NCI-H2107 (cell line): ENCODE data around the gene MELK.

Experiments used
- DNase-seq: peaks from one replicate; lab custom pipeline; 2025; lab: John Stamatoyannopoulos, UW

Gene MELK

DNA sequence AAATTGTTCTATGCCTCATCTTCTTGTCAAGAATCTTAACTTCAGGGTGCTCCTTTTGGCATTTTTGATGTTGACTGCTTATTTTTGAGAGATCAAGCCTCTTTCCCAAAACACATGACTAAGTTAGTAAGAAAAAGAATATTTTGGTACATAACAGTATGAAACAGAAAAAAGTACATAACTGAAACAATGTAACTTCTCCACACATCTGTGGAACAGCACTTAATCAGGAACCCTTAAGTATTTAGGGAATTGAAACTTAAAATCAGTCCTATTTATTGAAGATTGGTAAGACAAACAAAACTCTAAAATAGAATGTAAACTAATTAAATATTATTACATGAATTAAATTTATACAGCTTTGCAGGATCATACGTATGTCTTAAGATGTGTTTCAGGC is 103.4 kb downstream of the MELK start:
- DNase-seq = no peak

DNA sequence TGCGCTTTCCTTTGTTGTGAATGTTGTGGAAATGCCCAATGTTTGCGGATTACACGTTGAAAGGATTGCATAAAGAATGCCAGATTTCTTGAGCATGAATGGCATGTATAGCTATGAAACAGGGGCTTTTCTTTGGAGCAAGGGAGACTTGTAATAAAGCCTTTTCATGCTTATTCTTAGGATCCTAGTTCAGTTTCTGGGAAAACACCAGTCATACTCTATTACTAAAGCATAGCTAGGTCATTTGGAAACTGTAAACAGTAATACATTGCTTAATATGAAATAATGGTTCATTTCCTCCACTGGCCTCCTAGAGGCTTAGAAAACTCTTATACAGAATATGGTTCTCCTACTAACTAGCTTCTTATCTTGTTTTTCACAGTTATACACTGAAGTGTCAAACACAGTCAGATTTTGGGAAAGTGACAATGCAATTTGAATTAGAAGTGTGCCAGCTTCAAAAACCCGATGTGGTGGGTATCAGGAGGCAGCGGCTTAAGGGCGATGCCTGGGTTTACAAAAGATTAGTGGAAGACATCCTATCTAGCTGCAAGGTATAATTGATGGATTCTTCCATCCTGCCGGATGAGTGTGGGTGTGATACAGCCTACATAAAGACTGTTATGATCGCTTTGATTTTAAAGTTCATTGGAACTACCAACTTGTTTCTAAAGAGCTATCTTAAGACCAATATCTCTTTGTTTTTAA is 104.2 kb downstream of the MELK start:
- no peak for DNase-seq

DNA sequence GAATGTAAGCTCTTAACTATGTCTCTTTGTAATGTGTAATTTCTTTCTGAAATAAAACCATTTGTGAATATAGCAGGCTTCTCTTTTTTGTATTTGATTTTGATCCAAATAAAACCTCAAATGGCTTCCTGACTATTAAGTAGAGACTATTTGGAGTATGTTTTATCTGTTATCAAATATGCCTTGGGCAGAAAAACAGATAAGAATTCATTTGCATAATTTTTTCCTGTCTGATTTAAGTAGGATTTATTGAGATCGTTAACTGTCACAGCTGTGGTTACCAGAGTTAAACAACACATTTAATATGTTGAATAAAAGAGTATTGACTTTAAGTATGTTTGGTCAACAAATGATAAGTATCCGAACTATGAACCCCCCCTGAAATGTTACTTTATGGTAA is 104.9 kb downstream of the MELK start:
- no peak for DNase-seq

DNA sequence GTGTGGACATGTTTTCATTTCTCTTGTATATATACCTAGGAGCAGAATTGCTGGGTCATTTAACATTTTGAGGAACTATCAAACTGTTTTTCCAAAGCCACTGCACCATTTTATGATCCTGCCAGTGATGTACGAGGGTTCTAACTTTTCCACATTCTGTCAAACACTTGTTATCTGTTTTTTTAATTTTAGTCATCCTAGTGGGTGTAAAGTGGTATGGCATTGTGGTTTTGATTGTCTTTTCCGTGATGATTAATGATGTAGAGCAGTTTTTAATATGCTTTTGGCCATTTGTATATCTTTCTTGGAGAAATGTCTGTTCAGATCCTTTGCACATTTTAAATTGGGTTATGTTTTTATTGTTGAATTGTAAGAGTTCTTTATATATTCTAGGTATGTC is 107.0 kb downstream of the MELK start:
- no peak for DNase-seq

DNA sequence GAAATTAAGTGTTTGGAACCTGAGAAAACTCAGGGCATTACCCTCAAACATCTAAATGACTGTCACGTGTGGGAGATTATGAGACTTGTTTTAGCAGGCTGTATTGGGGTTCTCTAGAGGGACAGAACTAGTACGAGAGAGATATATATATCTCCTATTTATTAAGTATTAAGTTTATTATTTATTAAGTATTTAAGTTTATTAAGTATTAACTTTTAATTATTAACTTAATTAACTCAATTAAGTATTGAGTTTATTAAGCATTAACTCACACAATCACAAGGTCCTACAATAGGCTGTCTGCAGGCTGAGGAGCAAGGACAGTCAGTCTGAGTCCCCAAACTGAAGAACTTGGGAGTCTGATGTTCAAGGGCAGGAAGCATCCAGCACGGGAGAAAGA is 113.8 kb downstream of the MELK start:
- DNase-seq = no peak

DNA sequence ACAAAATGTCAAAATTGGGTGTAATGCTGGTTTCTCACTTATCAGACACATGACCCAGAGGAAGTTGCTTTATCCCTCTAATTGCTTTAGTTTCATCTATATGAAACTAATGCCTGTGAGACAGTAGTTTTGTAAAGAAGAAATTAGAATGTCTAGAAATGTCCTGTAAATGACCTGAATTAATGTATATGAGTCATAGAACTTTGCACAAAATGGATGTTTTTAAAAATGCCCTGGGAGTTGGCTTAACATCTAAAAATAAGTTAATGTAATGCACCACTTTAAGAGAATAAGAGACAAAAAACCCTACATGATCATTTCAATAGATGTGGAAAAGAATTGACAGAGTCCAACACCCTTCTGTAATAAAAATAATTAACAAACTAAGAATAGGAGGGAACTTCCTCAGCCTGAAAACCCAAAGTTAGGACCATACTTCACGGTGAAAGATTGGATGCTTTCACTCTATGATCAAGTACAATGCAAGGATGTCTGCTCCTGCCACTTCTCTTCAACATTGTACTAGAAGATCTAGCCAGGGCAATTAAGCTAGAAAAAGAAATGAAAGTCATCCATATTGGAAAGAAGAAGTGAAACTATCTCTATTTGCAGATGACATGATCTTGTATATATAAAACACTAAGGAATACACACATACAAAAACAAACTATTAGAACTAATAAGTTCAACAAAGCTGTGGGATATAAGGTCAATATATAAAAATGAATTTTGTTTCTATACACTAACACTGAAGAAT is 117.9 kb downstream of the MELK start:
- no peak for DNase-seq

DNA sequence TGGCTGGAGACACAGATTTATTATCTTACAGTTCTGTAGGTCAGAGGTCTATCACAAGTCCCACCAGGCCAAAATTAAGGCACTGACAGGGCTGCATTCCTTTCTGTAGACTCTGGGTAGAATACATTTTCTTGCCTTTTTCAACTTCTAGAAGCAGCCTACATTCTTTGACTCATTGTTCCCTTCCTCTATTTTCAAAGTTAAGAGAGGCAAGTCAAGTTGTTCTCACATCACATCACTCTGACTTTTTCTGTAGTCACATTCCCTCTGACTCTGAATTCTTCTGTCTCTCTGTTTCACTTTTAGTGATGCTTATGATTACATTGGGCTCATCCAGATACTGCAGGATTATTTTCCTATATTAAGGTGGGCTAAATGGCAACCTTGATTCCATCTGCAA is 119.0 kb downstream of the MELK start:
- DNase-seq = no peak

DNA sequence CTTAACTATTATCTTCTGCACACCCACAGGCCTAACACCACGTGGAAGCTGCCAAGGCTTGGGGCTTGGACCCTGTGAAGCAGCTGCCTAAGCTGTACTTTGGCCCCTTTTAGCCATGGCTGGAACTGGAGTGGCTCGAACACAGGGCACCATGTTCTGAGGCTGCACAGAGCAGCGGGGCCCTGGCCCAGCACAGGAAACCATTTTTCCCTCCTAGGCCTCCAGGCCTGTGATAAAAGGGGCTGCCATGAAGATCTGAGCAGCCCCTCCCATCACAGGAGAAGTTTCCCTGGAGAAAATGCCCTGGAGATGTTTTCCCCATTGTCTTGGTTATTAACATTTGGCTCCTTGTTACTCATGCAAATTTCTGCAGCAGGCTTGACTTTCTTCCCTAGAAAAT is 126.3 kb downstream of the MELK start:
- no peak for DNase-seq

DNA sequence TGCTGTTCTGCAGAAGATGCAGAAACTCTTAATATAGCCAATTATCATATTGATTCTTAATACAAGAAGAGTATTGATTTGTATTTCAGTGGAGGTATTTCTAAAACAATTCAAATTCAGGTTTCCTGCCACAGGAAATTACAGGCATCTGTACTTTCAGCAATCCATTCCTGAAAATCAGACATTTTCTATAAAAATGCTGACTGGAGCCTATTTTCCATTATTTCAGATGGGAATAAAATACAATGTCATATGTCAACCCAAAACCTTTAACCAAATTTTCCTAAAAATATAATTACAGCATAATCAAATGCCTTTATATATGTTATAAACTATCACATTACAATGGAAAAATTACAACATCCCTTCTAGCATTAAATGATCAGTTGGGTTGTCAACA is 131.5 kb downstream of the MELK start:
- DNase-seq = no peak

DNA sequence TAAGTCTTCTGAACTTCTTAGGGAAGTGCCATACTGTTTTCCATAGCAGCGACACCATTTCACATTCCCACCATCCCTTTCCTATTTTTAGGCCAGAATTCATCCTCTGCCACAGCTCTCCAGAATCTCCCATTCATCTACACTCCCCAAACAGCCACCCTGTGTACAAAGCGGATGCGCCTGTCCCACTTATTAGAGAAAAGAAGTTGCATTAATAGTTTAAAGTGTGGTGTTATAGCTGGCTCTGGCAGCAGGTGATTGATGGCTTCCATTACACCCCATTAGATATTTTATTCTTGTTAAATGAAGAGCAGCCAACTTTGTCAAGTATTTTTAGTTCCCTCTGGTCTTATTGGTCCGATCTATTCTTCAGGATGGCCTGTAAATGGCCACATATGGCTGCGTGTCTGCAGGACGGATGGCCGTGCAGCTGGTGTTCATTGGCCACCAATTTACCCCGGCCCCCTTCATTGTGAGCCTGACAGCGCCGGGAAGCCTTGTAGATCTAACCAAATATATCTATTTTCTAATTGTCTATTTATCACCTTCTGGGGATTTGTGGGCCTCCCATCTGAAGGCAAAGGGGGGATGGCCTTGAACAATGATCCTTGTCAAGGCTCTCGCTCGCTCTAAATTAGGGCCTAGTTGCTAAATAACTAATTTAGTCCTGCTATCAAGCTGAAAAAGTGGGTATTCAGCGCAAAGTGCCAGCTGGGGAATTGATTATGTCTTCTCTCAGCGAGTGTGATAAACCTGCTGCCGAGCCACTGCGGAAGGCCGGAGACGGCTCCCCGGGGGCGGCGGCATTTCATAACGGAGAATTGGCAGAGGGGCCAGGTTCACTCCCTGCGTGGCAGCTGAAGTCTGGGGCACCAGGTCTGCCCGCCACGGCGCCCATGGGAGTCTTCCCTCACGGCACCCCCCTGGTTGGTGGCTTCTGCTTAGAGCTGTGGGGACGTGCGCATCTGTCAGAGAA is 141.1 kb downstream of the MELK start:
- DNase-seq = no peak

DNA sequence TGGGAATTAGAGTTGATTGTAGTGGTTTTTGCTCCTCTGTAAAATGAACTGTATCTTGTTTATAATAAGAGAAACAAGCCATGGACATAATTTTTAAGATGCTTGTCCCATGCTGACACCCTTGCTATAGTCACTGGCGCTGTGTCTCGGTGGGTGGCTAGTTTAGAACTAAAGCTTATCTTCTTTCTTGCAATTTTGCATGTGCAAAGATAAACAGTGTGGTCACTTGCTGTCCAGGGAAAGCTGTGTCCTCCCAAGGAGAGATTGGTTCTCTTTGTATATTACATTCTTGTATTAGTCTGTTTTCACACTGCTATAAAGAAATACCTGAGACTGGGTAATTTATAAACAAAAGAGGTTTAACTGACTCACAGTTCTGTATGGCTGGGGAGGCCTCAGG is 143.8 kb downstream of the MELK start:
- no peak for DNase-seq

DNA sequence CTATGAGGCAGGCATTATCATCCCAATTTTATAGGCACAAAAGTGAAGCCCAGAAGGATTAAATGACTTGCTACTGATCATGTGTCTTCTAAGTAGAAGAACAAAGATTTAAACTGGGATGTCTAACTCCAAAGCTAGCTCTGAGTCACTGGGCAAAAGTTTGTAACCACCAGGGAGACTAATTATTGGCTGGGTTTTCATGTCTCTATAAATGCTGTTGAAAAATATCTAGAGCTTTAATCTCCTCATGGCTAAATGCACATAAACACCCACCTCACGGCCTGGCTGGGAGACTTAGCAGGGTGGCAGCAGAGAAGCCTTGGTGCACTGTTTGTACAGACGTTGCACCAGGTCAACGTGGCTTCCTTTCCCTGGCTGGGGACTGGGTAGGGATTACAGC is 144.6 kb downstream of the MELK start:
- no peak for DNase-seq

DNA sequence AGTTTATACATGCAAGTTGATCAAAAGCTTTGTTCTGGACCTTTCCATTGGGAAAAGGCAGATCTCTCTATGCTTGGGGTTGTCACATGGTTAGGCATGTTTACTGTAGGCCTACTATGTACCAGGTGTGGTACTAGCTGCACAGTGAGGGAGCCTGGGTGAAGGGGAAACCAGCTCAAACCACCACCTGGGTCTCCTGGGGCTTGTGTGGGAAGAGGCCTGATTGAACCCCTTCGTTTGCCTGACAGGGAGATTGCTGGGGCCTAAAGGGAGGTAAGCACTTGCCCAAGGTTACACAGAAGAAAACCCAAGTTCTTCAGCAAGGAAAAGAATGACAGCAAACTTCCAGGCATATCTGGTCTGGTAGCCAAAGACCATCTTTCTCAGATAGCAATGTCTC is 145.9 kb downstream of the MELK start:
- DNase-seq = no peak

DNA sequence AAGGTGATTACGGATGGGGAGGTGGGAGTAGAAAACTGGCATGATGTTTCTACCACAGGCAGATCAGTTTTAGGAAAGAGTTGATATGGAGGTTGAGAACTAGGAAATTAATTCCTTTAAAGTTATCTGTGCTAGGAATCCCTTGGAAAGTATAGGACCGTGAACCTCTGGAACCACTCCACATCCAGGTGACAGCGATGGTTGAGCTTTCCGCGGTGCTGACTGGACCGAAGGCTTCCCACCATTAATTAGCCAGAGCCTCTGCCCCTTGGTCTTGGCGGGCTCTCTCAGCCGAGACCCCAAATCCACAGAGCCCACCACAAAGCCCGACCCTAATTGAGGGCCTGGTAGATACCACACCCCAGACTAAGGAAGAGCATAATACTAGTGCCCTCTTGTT is 147.3 kb downstream of the MELK start:
- DNase-seq = no peak

DNA sequence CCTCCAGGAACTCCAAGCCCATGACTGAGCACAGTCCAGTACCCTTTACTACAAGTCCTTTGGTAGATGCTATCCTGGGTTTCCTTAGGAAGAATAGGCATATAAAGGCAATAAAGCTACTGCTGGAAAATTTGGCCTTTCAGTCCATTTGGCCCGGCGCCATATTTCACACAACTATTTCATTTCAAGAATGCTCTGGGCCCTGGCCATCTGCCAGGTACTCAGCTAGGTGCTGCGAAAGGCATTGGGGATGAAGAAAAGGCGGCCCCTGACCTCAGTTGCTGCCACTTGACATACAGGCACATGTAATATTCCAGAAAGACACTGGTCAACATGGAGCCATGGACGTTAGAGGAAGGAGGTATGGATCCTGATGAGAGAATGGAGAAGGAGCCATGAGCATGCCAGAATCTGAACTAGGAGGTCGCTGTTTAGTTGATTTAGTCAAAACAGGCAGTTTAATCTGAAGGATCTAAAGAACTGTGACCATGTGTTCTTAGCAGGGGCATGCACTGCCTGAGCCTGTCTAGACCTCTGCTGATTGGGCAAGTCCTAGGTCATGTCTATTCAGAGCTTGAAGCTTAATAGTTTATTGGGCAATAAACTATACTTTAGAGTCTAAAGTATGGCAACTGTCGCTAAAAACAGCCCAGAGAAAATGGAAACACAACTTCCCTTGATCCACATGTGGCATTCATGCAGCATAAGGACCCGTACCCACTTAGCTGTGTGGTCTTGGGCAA is 149.3 kb downstream of the MELK start:
- DNase-seq = no peak

DNA sequence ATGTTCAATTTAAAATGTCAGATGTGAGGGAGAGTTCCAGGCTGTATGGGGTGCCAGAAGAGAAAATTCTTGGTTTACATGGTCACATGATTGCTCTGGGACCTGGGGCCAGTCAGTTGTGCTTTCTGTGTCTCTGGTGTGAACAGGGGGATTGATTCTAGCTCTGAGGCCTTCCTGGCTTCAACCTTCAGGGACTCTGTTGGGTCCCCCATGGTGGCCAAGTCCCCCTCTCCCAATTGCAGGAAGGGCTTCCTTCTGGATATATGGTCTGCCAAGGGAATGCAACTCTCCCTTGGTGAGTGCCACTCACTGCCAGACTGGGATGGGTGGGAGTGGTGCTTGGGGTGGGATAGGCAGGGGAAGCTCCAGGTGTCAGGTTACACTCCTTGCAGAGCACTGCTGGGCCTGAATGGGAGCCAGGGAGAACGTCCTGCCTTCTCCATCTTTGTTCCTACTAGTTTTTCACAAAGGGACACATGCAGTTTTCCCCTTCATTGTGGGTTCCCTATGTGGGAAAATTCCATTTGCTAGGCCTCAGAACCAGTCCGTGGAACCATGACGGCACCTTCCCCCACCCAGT is 153.2 kb downstream of the MELK start:
- DNase-seq = no peak
